Naive thymus-derived CD8-positive, alpha-beta T cell (primary cell): ENCODE results near the gene BBS7. TPM values are rescaled to one million over a fixed set of nuclear protein-coding genes. Genes with fewer than 3 reads are reported as not detected.

Source experiments
- ATAC-seq, 2 donors: fragments of 150-1000 bp; cut with Tn5 transposase in 1 of 2; sonication (Bioruptor Pico), chemical (Tn5 transposase) in 1 of 2; 1 replicate in 1 of 2; 2 replicates in 1 of 2; pipeline ENCODE4 v1.10.0; 2021; ENCODE audit warnings: mild to moderate bottlenecking in 2 of 2, moderate library complexity in 2 of 2
- POLR2A ChIA-PET: fragments of 350-600 bp; sonication (Branson Sonifier 250); formaldehyde crosslinking; loops from one replicate; lab custom pipeline; 2021; ENCODE audit warnings: antibody characterized with exemption; lab: Charles Lee
- DNase-seq, 10 donors: peaks; one replicate each; pipeline versions ENCODE4 v3.0.0 to v3.0.0-alpha.2; 2020 to 2022
- H3K27ac Mint-ChIP-seq, 10 donors: one replicate each; pipeline ENCODE4 v1.8.0; 2020 to 2022; ENCODE audit warnings: mild to moderate bottlenecking in 10 of 10, mixed read lengths in 10 of 10, moderate library complexity in 4 of 10, inconsistent platforms in 1 of 10
- H3K27me3 Mint-ChIP-seq, 5 donors: one replicate each; pipeline ENCODE4 v1.8.0; 2021 to 2022; ENCODE audit warnings: mixed read lengths in 5 of 5
- H3K36me3 Mint-ChIP-seq, 3 donors: one replicate each; pipeline ENCODE4 v1.8.0; 2020 to 2022; ENCODE audit warnings: mixed read lengths in 3 of 3, mild to moderate bottlenecking in 2 of 3, inconsistent platforms in 1 of 3
- H3K4me1 Mint-ChIP-seq, 4 donors: one replicate each; pipeline ENCODE4 v1.8.0; 2021 to 2022; ENCODE audit warnings: mixed read lengths in 4 of 4
- H3K4me3 Mint-ChIP-seq, 10 donors: one replicate each; pipeline ENCODE4 v1.8.0; 2020 to 2022; ENCODE audit warnings: mild to moderate bottlenecking in 10 of 10, mixed read lengths in 10 of 10, moderate library complexity in 6 of 10, inconsistent platforms in 1 of 10
- H3K9me3 Mint-ChIP-seq, 9 donors: one replicate each; pipeline ENCODE4 v1.8.0; 2020 to 2022; ENCODE audit warnings: mixed read lengths in 9 of 9, mild to moderate bottlenecking in 3 of 9, inconsistent platforms in 1 of 9, moderate library complexity in 1 of 9
- polyA plus RNA-seq, 3 donors: library from polyadenylated mRNA; unstranded; fragments of 300-500 nt; fragmentation: Illumina TruSeq; gene quantifications; one replicate each; pipeline ENCODE4 v1.2.3, GENCODE V29; 2021
- total RNA-seq, 8 experiments: library from RNA in 2 of 8; stranded (reverse) in 2 of 8; gene quantifications; one replicate each; pipeline ENCODE4 v1.2.3 and lab custom pipeline; 2021 to 2026

The BBS7 gene
- total and polyA plus RNA-seq, 5 experiments from 2014 or later, result 5.6 to 13.9 (median 9.1) TPM

GRCh38 chr4:121875652-121876051 is 5.4 kb upstream of the BBS7 start:
- no peaks in the 10 kb centered on the region for H3K36me3 Mint-ChIP-seq
- peaks cover 7 to 53% (median 15%) of the 10 kb centered on the region in 5 donors for H3K27me3 Mint-ChIP-seq
- ATAC-seq (no peak), DNase-seq (no peak)
- H3K9me3 Mint-ChIP-seq, result no peaks in the 10 kb centered on the region
- no peak overlapping the region for H3K27ac Mint-ChIP-seq
- no peak overlapping the region for H3K4me3 Mint-ChIP-seq
- POLR2A ChIA-PET, result no interaction called here
- peaks cover 0 to 6% (median 4%) of the 10 kb centered on the region in 4 donors for H3K4me1 Mint-ChIP-seq

DNA sequence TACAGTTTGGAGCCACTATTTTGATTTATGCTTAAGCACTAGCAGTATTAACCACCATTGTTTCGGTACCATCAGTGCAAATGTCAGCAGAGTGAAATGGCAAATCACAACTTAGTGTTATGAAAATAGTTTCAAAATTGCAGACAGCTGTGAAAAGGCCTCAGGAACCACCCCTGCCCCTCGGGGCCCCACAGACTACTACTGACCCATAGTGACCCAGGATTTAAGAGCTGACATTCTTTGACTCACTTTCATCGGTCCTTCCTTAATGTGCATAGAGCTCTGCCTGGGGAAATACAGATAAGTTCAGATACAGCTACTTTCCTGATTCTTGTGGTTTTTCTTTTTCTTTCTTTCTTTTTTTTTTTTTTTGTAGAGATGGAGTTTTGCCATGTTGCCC is 3.3 kb upstream of the BBS7 start:
- ATAC-seq, result no peak
- Mint-ChIP-seq H3K36me3 (no peaks in the 10 kb centered on the region), H3K27ac (no peak overlapping the region), H3K4me1 (peaks cover 8 to 18% (median 16%) of the 10 kb centered on the region in 4 donors), H3K27me3 (peaks cover 3 to 41% (median 10%) of the 10 kb centered on the region in 5 donors), H3K9me3 (no peaks in the 10 kb centered on the region), H3K4me3 (no peak overlapping the region)
- POLR2A ChIA-PET, result interaction anchor here (0.7 kb wide), 1 partner anchor 1046 kb away, joined by 3 read pairs; no protein-coding TSS in a partner anchor
- DNase-seq, result no peak

- Mint-ChIP-seq H3K9me3 (no peaks in the 10 kb centered on the region), H3K27me3 (no peaks in the 10 kb centered on the region), H3K27ac (peak overlapping the region in 1 of 10 donors; percentile 2), H3K36me3 (peaks cover 0 to 48% (median 12%) of the 10 kb centered on the region in 3 donors), H3K4me1 (peaks cover 2 to 9% (median 3%) of the 10 kb centered on the region in 4 donors), H3K4me3 (no peak overlapping the region)
- DNase-seq (no peak), ATAC-seq (no peak)
- POLR2A ChIA-PET, result no interaction called here
Observed at GRCh38 chr4:121863799-121864198, 6.5 kb downstream of the BBS7 start.

- H3K4me3 Mint-ChIP-seq, result no peak overlapping the region
- H3K27ac Mint-ChIP-seq, result no peak overlapping the region
- H3K27me3 Mint-ChIP-seq, result no peaks in the 10 kb centered on the region
- no peaks in the 10 kb centered on the region for H3K9me3 Mint-ChIP-seq
- peaks cover 0 to 51% (median 15%) of the 10 kb centered on the region in 3 donors for H3K36me3 Mint-ChIP-seq
- peaks cover 0 to 7% (median 0%) of the 10 kb centered on the region in 4 donors for H3K4me1 Mint-ChIP-seq
- no peak for DNase-seq
- POLR2A ChIA-PET, result no interaction called here
- ATAC-seq, result no peak
Observed at GRCh38 chr4:121861426-121861825, 8.8 kb downstream of the BBS7 start.

DNA sequence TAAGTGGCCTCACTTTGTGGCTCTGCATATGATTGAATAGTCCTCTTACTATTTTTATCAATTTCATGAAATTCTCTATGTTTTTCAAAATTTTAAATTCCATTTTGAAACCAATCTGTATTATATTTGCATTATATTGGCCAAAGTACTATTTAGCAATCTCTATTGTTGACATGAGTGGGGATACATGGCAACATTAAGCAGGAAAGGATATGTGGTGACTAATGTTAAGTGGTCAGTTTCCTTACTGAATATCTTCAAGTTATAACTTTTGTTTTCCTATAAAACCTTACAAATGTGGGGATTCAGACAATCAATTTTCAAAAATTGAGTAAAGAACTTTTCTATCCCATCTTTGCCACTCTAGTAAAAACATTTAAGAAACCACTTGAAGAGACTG is 10.2 kb downstream of the BBS7 start:
- no peak overlapping the region for H3K4me3 Mint-ChIP-seq
- peaks cover 0 to 46% (median 13%) of the 10 kb centered on the region in 3 donors for H3K36me3 Mint-ChIP-seq
- H3K4me1 Mint-ChIP-seq, result peaks cover 0 to 3% (median 0%) of the 10 kb centered on the region in 4 donors
- POLR2A ChIA-PET, result no interaction called here
- H3K9me3 Mint-ChIP-seq, result no peaks in the 10 kb centered on the region
- no peak overlapping the region for H3K27ac Mint-ChIP-seq
- no peak for DNase-seq
- H3K27me3 Mint-ChIP-seq, result no peaks in the 10 kb centered on the region
- no peak for ATAC-seq

- no peak overlapping the region for H3K4me3 Mint-ChIP-seq
- H3K4me1 Mint-ChIP-seq, result no peaks in the 10 kb centered on the region
- H3K36me3 Mint-ChIP-seq, result peaks cover 0 to 47% (median 20%) of the 10 kb centered on the region in 3 donors
- ATAC-seq (no peak), DNase-seq (no peak)
- H3K9me3 Mint-ChIP-seq, result no peaks in the 10 kb centered on the region
- H3K27ac Mint-ChIP-seq, result no peak overlapping the region
- POLR2A ChIA-PET, result no interaction called here
- H3K27me3 Mint-ChIP-seq, result no peaks in the 10 kb centered on the region
Observed at GRCh38 chr4:121851354-121851753, 18.9 kb downstream of the BBS7 start.

DNA sequence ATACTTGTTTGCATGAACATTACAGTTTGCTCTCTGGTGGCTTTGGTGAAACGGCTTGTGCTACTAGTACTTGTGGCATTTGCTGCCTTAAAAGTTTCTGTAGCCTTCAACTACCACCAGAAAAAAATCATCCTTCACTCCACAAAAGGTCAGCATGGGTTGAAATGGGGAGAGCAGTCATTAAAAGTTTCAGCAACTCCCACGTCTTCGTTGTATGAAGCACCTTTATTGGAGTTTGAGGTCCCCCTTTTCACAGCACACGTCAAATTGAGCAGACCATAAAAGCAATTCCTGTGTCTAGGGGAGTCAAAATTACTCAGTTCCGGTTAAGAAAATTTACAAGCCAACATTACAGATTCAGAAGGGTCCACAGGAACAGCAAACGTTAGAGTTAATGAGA is 23.6 kb downstream of the BBS7 start:
- ATAC-seq (no peak), DNase-seq (no peak)
- Mint-ChIP-seq H3K36me3 (peaks cover 0 to 59% (median 20%) of the 10 kb centered on the region in 3 donors), H3K4me1 (peaks cover 0 to 2% (median 0%) of the 10 kb centered on the region in 4 donors), H3K27ac (no peak overlapping the region), H3K9me3 (no peaks in the 10 kb centered on the region), H3K27me3 (no peaks in the 10 kb centered on the region), H3K4me3 (no peak overlapping the region)
- POLR2A ChIA-PET, result no interaction called here

DNA sequence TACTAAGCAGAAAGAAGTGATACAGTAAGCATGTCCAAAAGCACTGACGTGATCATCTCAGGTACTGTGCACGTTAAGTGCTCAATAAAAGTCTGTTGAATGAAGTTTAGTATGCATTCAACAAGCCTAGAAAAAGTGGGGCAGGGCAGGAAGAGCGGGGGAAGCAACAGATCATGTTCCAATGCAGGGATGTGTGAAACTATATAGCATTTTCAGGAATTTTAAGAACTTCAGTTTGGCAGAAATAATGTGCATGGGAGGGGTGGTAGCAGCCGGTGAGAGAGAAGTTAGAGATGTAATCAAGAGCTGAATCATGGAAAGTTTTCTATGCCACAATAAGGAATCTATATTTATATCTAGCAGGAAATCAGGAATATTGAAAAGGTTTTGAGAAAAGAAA is 27.4 kb downstream of the BBS7 start:
- Mint-ChIP-seq H3K36me3 (peaks cover 0 to 60% (median 26%) of the 10 kb centered on the region in 3 donors), H3K4me1 (peaks cover 0 to 2% (median 0%) of the 10 kb centered on the region in 4 donors), H3K27ac (peak overlapping the region in 1 of 10 donors; percentile 44), H3K9me3 (peaks cover 0 to 2% (median 0%) of the 10 kb centered on the region in 9 donors), H3K4me3 (no peak overlapping the region), H3K27me3 (no peaks in the 10 kb centered on the region)
- DNase-seq (no peak), ATAC-seq (no peak)
- POLR2A ChIA-PET, result no interaction called here

- Mint-ChIP-seq H3K9me3 (peaks cover 0 to 2% (median 0%) of the 10 kb centered on the region in 9 donors), H3K27me3 (no peaks in the 10 kb centered on the region), H3K4me3 (no peak overlapping the region), H3K4me1 (no peaks in the 10 kb centered on the region), H3K36me3 (peaks cover 0 to 43% (median 22%) of the 10 kb centered on the region in 3 donors), H3K27ac (no peak overlapping the region)
- ATAC-seq (no peak), DNase-seq (no peak)
- POLR2A ChIA-PET, result no interaction called here
Observed at GRCh38 chr4:121838136-121838535, 32.1 kb downstream of the BBS7 start.

- Mint-ChIP-seq H3K4me1 (no peaks in the 10 kb centered on the region), H3K36me3 (peaks cover 0 to 25% (median 5%) of the 10 kb centered on the region in 3 donors), H3K9me3 (no peaks in the 10 kb centered on the region), H3K27me3 (no peaks in the 10 kb centered on the region), H3K27ac (no peak overlapping the region), H3K4me3 (no peak overlapping the region)
- POLR2A ChIA-PET, result no interaction called here
- DNase-seq (no peak), ATAC-seq (no peak)
Observed at GRCh38 chr4:121829511-121829910, 40.8 kb downstream of the BBS7 start.

- peaks cover 0 to 1% (median 0%) of the 10 kb centered on the region in 5 donors for H3K27me3 Mint-ChIP-seq
- no peak overlapping the region for H3K27ac Mint-ChIP-seq
- ATAC-seq (no peak), DNase-seq (no peak)
- peaks cover 0 to 21% (median 3%) of the 10 kb centered on the region in 3 donors for H3K36me3 Mint-ChIP-seq
- H3K4me1 Mint-ChIP-seq, result peaks cover 4 to 14% (median 12%) of the 10 kb centered on the region in 4 donors
- POLR2A ChIA-PET, result no interaction called here
- no peaks in the 10 kb centered on the region for H3K9me3 Mint-ChIP-seq
- no peak overlapping the region for H3K4me3 Mint-ChIP-seq
Observed at GRCh38 chr4:121827853-121828252, 42.4 kb downstream of the BBS7 start.

GRCh38 chr4:121824950-121825349 is 45.3 kb downstream of the BBS7 start:
- H3K27ac Mint-ChIP-seq, result peak overlapping the region in 1 of 10 donors; percentile 62
- POLR2A ChIA-PET, result interaction anchor here (1.8 to 2.5 kb wide), 2 partner anchors 24 to 45 kb away, joined by 6 to 26 read pairs; partner anchors contain the start of genes BBS7 and EXOSC9
- DNase-seq (no peak), ATAC-seq (no peak)
- peak overlapping the region in 5 of 10 donors; percentile 33 to 69 (median 39) for H3K4me3 Mint-ChIP-seq
- H3K9me3 Mint-ChIP-seq, result no peaks in the 10 kb centered on the region
- peaks cover 6 to 20% (median 18%) of the 10 kb centered on the region in 4 donors for H3K4me1 Mint-ChIP-seq
- H3K36me3 Mint-ChIP-seq, result peaks cover 0 to 3% (median 0%) of the 10 kb centered on the region in 3 donors
- H3K27me3 Mint-ChIP-seq, result peaks cover 0 to 1% (median 0%) of the 10 kb centered on the region in 5 donors

- Mint-ChIP-seq H3K4me1 (peaks cover 6 to 20% (median 18%) of the 10 kb centered on the region in 4 donors), H3K27me3 (peaks cover 0 to 1% (median 0%) of the 10 kb centered on the region in 5 donors), H3K36me3 (peaks cover 0 to 5% (median 0%) of the 10 kb centered on the region in 3 donors), H3K9me3 (no peaks in the 10 kb centered on the region), H3K4me3 (peak overlapping the region; percentile 85 to 99 (median 93)), H3K27ac (peak overlapping the region; percentile 41 to 96 (median 90))
- POLR2A ChIA-PET, result interaction anchor here (1.0 to 2.5 kb wide), 3 partner anchors 23 to 127 kb away, joined by 3 to 26 read pairs (median 6); partner anchors contain the start of genes BBS7 and EXOSC9
- no peak for ATAC-seq
- DNase-seq, result no peak
Observed at GRCh38 chr4:121824171-121824527, 46.1 kb downstream of the BBS7 start.
